Cardiac muscle cell (in vitro differentiated cells and primary cell): ENCODE results near the gene KDM4C. TPM values are rescaled to one million over a fixed set of nuclear protein-coding genes. Genes with fewer than 3 reads are reported as not detected.

ENCODE experiments used
- DNase-seq, 2 donors: peaks; one replicate each; pipeline versions ENCODE4 v3.0.0 to v3.0.0-alpha.2; 2010 to 2017; ENCODE audit warnings: low read depth in 1 of 2, low spot score in 1 of 2
- H3K27ac ChIP-seq: fragments of 200-600 bp; sonication (generic); 2 replicates; pipeline ENCODE4 v1.5.1; 2016
- H3K27me3 ChIP-seq: fragments of 200-600 bp; sonication (generic); 2 replicates; pipeline ENCODE4 v1.6.0; 2016; ENCODE audit warnings: control low read depth
- H3K36me3 ChIP-seq: fragments of 200-600 bp; sonication (generic); 2 replicates; pipeline ENCODE4 v1.5.1; 2016; ENCODE audit warnings: control low read depth
- H3K4me1 ChIP-seq: fragments of 200-600 bp; sonication (generic); 2 replicates; pipeline ENCODE4 v1.8.1; 2017; ENCODE audit warnings: low read depth, mild to moderate bottlenecking, mixed run types
- H3K4me3 ChIP-seq: fragments of 200-600 bp; sonication (generic); 2 replicates; pipeline ENCODE4 v1.5.1; 2016; ENCODE audit warnings: mild to moderate bottlenecking
- H3K9me3 ChIP-seq: fragments of 200-600 bp; sonication (generic); 2 replicates; pipeline ENCODE4 v1.5.1; 2017; ENCODE audit warnings: low read depth, mild to moderate bottlenecking, control low read depth
- CTCF ChIP-seq: IDR thresholded peaks from 2 replicates; pipeline ENCODE4 v1.5.1; 2012; ENCODE audit warnings: low read depth, mild to moderate bottlenecking, low read length
- polyA plus RNA-seq: library from polyadenylated mRNA; unstranded; fragments of >200 nt; fragmentation: Nextera tagmentation; extraction: Ambion mirVana; gene quantifications from 2 replicates; pipeline ENCODE4 v1.2.1, GENCODE V29; 2016
- total RNA-seq: library from RNA; depleted of rRNA; stranded (reverse); fragments of >200 nt; gene quantifications from 2 replicates; pipeline ENCODE4 v1.2.3, GENCODE V29; 2016

Gene KDM4C
- total and polyA plus RNA-seq, 2 experiments from 2014 or later: 15.1 to 32.0 TPM

GRCh38 chr9:6905850-6906375 is 148.1 kb downstream of the KDM4C start:
- H3K9me3 ChIP-seq: no peaks in the 10 kb centered on the region
- no peak for TF ChIP-seq CTCF
- no peak overlapping the region for H3K27ac ChIP-seq
- DNase-seq: no peak
- H3K36me3 ChIP-seq: no peaks in the 10 kb centered on the region
- no peaks in the 10 kb centered on the region for H3K4me1 ChIP-seq
- H3K27me3 ChIP-seq: no peaks in the 10 kb centered on the region
- no peak overlapping the region for H3K4me3 ChIP-seq

- peak; percentile 31 to 63 for DNase-seq
- Histone ChIP-seq H3K27me3 (no peaks in the 10 kb centered on the region), H3K9me3 (no peaks in the 10 kb centered on the region), H3K27ac (no peak overlapping the region), H3K4me3 (no peak overlapping the region), H3K36me3 (no peaks in the 10 kb centered on the region), H3K4me1 (no peaks in the 10 kb centered on the region)
- peak; percentile 65 for TF ChIP-seq CTCF
These were observed 150.1 kb downstream of the KDM4C start for GRCh38 chr9:6907772-6908381.

- no peaks in the 10 kb centered on the region for H3K27me3 ChIP-seq
- H3K27ac ChIP-seq: peak overlapping the region; percentile 8
- H3K36me3 ChIP-seq: no peaks in the 10 kb centered on the region
- TF ChIP-seq CTCF: no peak
- DNase-seq: peak in 1 of 2 donors; percentile 29
- H3K4me3 ChIP-seq: no peak overlapping the region
- H3K9me3 ChIP-seq: no peaks in the 10 kb centered on the region
- H3K4me1 ChIP-seq: no peaks in the 10 kb centered on the region
These were observed 151.4 kb downstream of the KDM4C start for GRCh38 chr9:6909181-6909580.

- no peaks in the 10 kb centered on the region for H3K9me3 ChIP-seq
- H3K27me3 ChIP-seq: no peaks in the 10 kb centered on the region
- peak in 1 of 2 donors; percentile 48 for DNase-seq
- peak; percentile 59 for TF ChIP-seq CTCF
- no peak overlapping the region for H3K4me3 ChIP-seq
- H3K27ac ChIP-seq: no peak overlapping the region
- no peaks in the 10 kb centered on the region for H3K4me1 ChIP-seq
- H3K36me3 ChIP-seq: no peaks in the 10 kb centered on the region
These were observed 152.3 kb downstream of the KDM4C start for GRCh38 chr9:6910032-6910431.

- no peaks in the 10 kb centered on the region for H3K27me3 ChIP-seq
- no peaks in the 10 kb centered on the region for H3K9me3 ChIP-seq
- TF ChIP-seq CTCF: no peak
- no peak overlapping the region for H3K4me3 ChIP-seq
- no peak for DNase-seq
- H3K27ac ChIP-seq: no peak overlapping the region
- H3K4me1 ChIP-seq: no peaks in the 10 kb centered on the region
- H3K36me3 ChIP-seq: no peaks in the 10 kb centered on the region
These were observed 152.7 kb downstream of the KDM4C start for GRCh38 chr9:6910497-6910896.
